Inflammatory macrophage treated with lipopolysaccharide for 4 hours (primary cell): ENCODE measurements around the gene ADCK2.
A peak's percentile ranks its signal among the peaks of the same experiment; 100 is the strongest.
"Not testable (repeated sequence)": the region's sequence is repeated elsewhere in the genome, so short reads cannot be mapped to it uniquely, and the experiment has no call there.

Experiments used
- DNase-seq: peaks from one replicate; pipeline ENCODE4 v3.0.0-alpha.2; 2020

The ADCK2 gene

GRCh38 chr7:140649556-140650205 is 23.1 kb upstream of the ADCK2 start:
- DNase-seq = peak; percentile 71

GRCh38 chr7:140650367-140650766 is 22.4 kb upstream of the ADCK2 start:
- DNase-seq = no peak

- peak; percentile 47 for DNase-seq
Observed at GRCh38 chr7:140653319-140654108, 19.2 kb upstream of the ADCK2 start.

- DNase-seq = no peak
Observed at GRCh38 chr7:140654109-140654387, 18.7 kb upstream of the ADCK2 start.

- no peak for DNase-seq
Observed at GRCh38 chr7:140654661-140655060, 18.1 kb upstream of the ADCK2 start.

- peak; percentile 29 for DNase-seq
Observed at GRCh38 chr7:140655511-140656408, 17.0 kb upstream of the ADCK2 start.

- peak; percentile 93 for DNase-seq
Observed at GRCh38 chr7:140656548-140657515, 15.9 kb upstream of the ADCK2 start.

GRCh38 chr7:140657891-140658290 is 14.9 kb upstream of the ADCK2 start:
- DNase-seq = peak; percentile 38

- DNase-seq = no peak
Observed at GRCh38 chr7:140659856-140660255, 12.9 kb upstream of the ADCK2 start.

GRCh38 chr7:140661124-140661523 is 11.6 kb upstream of the ADCK2 start:
- no peak for DNase-seq

GRCh38 chr7:140662938-140663337 is 9.8 kb upstream of the ADCK2 start:
- not testable (repeated sequence) for DNase-seq

- DNase-seq = no peak
Observed at GRCh38 chr7:140667476-140667875, 5.3 kb upstream of the ADCK2 start.

- no peak for DNase-seq
Observed at GRCh38 chr7:140668641-140669040, 4.1 kb upstream of the ADCK2 start.

- no peak for DNase-seq
Observed at GRCh38 chr7:140669352-140669751, 3.4 kb upstream of the ADCK2 start.

GRCh38 chr7:140669862-140670261 is 2.9 kb upstream of the ADCK2 start:
- not testable (repeated sequence) for DNase-seq

GRCh38 chr7:140670343-140670935 is 2.3 kb upstream of the ADCK2 start:
- no peak for DNase-seq

GRCh38 chr7:140671966-140672365 is 779 bp upstream of the ADCK2 start:
- DNase-seq = peak; percentile 60

GRCh38 chr7:140673063-140673773 is 473 bp downstream of the ADCK2 start:
- DNase-seq = no peak

GRCh38 chr7:140673774-140674155 is 1.0 kb downstream of the ADCK2 start:
- DNase-seq = no peak

GRCh38 chr7:140674356-140674800 is 1.6 kb downstream of the ADCK2 start:
- DNase-seq = no peak
